Gastrocnemius medialis (tissue), 4 donors: ENCODE results near the gene EML3. TPM values are rescaled to one million over a fixed set of nuclear protein-coding genes. Genes with fewer than 3 reads are reported as not detected.
"Not testable (repeated sequence)": the region's sequence is repeated elsewhere in the genome, so short reads cannot be mapped to it uniquely, and the experiment has no call there.

Experiments used
- ATAC-seq, 2 donors: fragments of 150-250 bp; one replicate each; pipeline ENCODE4 v1.9.1; 2016
- DNase-seq, 2 donors: peaks; one replicate each; pipeline ENCODE4 v3.0.0-alpha.2; 2019
- H3K27ac ChIP-seq, 4 donors: fragments of 200-600 bp; sonication (generic); 1 replicate in 1 of 4; 2 replicates in 3 of 4; pipeline ENCODE4 v1.5.1; 2016 to 2018; ENCODE audit warnings: mild to moderate bottlenecking in 2 of 4, moderate library complexity in 1 of 4
- H3K27me3 ChIP-seq, 3 donors: fragments of 200-600 bp; sonication (generic) in 2 of 3; 1 replicate in 1 of 3; 2 replicates in 2 of 3; pipeline versions ENCODE4 v1.5.1 to v1.6.0; 2016 to 2019; ENCODE audit warnings: mild to moderate bottlenecking in 1 of 3, moderate library complexity in 1 of 3
- H3K36me3 ChIP-seq, 2 donors: fragments of 200-600 bp; sonication (generic) in 1 of 2; one replicate each; pipeline ENCODE4 v1.5.1; 2017 to 2018
- H3K4me1 ChIP-seq, 2 donors: fragments of 200-600 bp; sonication (generic) in 1 of 2; one replicate each; pipeline ENCODE4 v1.5.1; 2016 to 2017; ENCODE audit warnings: mild to moderate bottlenecking in 2 of 2
- H3K4me3 ChIP-seq, 4 donors: fragments of 200-600 bp; sonication (generic) in 3 of 4; 1 replicate in 1 of 4; 2 replicates in 3 of 4; pipeline ENCODE4 v1.5.1; 2016 to 2019; ENCODE audit warnings: mild to moderate bottlenecking in 2 of 4
- H3K9me3 ChIP-seq, 3 donors: fragments of 200-600 bp; sonication (generic) in 2 of 3; 1 replicate in 1 of 3; 2 replicates in 2 of 3; pipeline ENCODE4 v1.5.1; 2016 to 2019
- CTCF ChIP-seq, 5 experiments: fragments of 450-650 bp in 3 of 5; fragments of 200-600 bp in 2 of 5; sonication (generic) in 2 of 5; IDR thresholded peaks in 4 of 5; conservative IDR thresholded peaks in 1 of 5; 1 replicate in 4 of 5; 2 replicates in 1 of 5; pipeline ENCODE4 v1.5.1; 2016 to 2019; ENCODE audit warnings: antibody characterized with exemption in 5 of 5, mild to moderate bottlenecking in 3 of 5, moderate library complexity in 3 of 5
- POLR2A ChIP-seq, 2 donors: fragments of 450-650 bp; IDR thresholded peaks; one replicate each; pipeline ENCODE4 v1.6.1; 2017; ENCODE audit warnings: antibody characterized with exemption in 2 of 2, mild to moderate bottlenecking in 2 of 2, moderate library complexity in 2 of 2
- in situ Hi-C, 4 donors: fragments of 200-750 bp; cut with MboI; loops; one replicate each; pipeline versions ENCODE4 v1.15.0 to v1.8.0; 2017; ENCODE audit warnings: low sequenced_read_pairs in 4 of 4
- intact Hi-C: fragments of 100-400 bp; cut with DNase I; formaldehyde crosslinking; loops from one replicate; pipeline ENCODE4 v1.15.1; 2023; ENCODE audit warnings: low total_unique reads
- total RNA-seq, 4 donors: library from RNA; depleted of rRNA; stranded (reverse); fragments of >200 nt; gene quantifications; one replicate each; pipeline versions ENCODE4 v1.1.0 to v1.2.3, GENCODE V29; 2016

The EML3 gene
- total RNA-seq, 4 donors from 2014 or later, result 4.7 to 7.9 (median 7.0) TPM

- H3K36me3 ChIP-seq, result peaks cover 0 to 59% of the 10 kb centered on the region in 2 donors
- intact Hi-C loops, result loop anchor here (1.0 to 5.0 kb wide), 6 partner anchors 14 to 166 kb away; partner anchors contain the start of genes AHNAK and MTA2
Observed at GRCh38 chr11:62560566-62561103, 51.9 kb downstream of the EML3 start.

GRCh38 chr11:62559626-62560025 is 52.9 kb downstream of the EML3 start:
- H3K9me3 ChIP-seq, H3K4me3 ChIP-seq, ATAC-seq, H3K27me3 ChIP-seq: not testable (repeated sequence)
- Histone ChIP-seq H3K36me3 (peaks cover 0 to 49% of the 10 kb centered on the region in 2 donors), H3K27ac (peak overlapping the region; percentile 97 to 100 (median 100)), H3K4me1 (peaks cover 63 to 65% of the 10 kb centered on the region in 2 donors)
- DNase-seq, result peak in 1 of 2 donors; percentile 55
- intact Hi-C loops (loop anchor here (1.0 to 5.0 kb wide), 6 partner anchors 13 to 165 kb away; partner anchors contain the start of genes AHNAK and MTA2), in situ Hi-C loops (loop anchor here (5.0 to 10.0 kb wide), 4 partner anchors 62 to 165 kb away; no protein-coding TSS in a partner anchor)

More at GRCh38 chr11:62560566-62561103, 51.9 kb downstream of the EML3 start:
- Histone ChIP-seq H3K27me3 (no peaks in the 10 kb centered on the region), H3K4me3 (no peak overlapping the region), H3K4me1 (peaks cover 53 to 55% of the 10 kb centered on the region in 2 donors), H3K9me3 (no peaks in the 10 kb centered on the region), H3K27ac (peak overlapping the region; percentile 97 to 100 (median 100))
- DNase-seq, result peak; percentile 94 to 96
- in situ Hi-C loops, result loop anchor here in 2 of 4 donors (5.0 to 10.0 kb wide), 2 partner anchors 63 to 136 kb away; no protein-coding TSS in a partner anchor
- ATAC-seq, result peak; percentile 81 to 87
- peak in 4 of 5 experiments; percentile 87 to 90 (median 89) for TF ChIP-seq CTCF (IDR thresholded peaks at IDR 0.05 in 4 of 5, conservative IDR thresholded peaks at IDR 0.05 in 1 of 5)
- no peak for TF ChIP-seq POLR2A (IDR thresholded peaks at IDR 0.05)

GRCh38 chr11:62559204-62559603 is 53.4 kb downstream of the EML3 start:
- DNase-seq, result no peak
- peaks cover 0 to 48% of the 10 kb centered on the region in 2 donors for H3K36me3 ChIP-seq
- H3K4me3 ChIP-seq, result no peak overlapping the region
- H3K27me3 ChIP-seq, result no peaks in the 10 kb centered on the region
- ATAC-seq, result no peak
- intact Hi-C loops, result no loop called here
- in situ Hi-C loops, result loop anchor here in 2 of 4 donors (10.0 kb wide), 3 partner anchors 64 to 164 kb away; no protein-coding TSS in a partner anchor
- no peak for TF ChIP-seq CTCF (IDR thresholded peaks at IDR 0.05 in 4 of 5, conservative IDR thresholded peaks at IDR 0.05 in 1 of 5)
- TF ChIP-seq POLR2A (IDR thresholded peaks at IDR 0.05), result no peak
- H3K4me1 ChIP-seq, result peaks cover 67 to 70% of the 10 kb centered on the region in 2 donors
- no peaks in the 10 kb centered on the region for H3K9me3 ChIP-seq
- H3K27ac ChIP-seq, result peak overlapping the region; percentile 97 to 100 (median 100)

- ATAC-seq, result no peak
- peak overlapping the region; percentile 97 to 100 (median 100) for H3K27ac ChIP-seq
- in situ Hi-C loops, result loop anchor here in 2 of 4 donors (10.0 kb wide), 3 partner anchors 64 to 164 kb away; no protein-coding TSS in a partner anchor
Observed at GRCh38 chr11:62558669-62559068, 53.9 kb downstream of the EML3 start.

More at GRCh38 chr11:62558669-62559068, 53.9 kb downstream of the EML3 start:
- H3K9me3 ChIP-seq, result no peaks in the 10 kb centered on the region
- intact Hi-C loops, result no loop called here
- no peak overlapping the region for H3K4me3 ChIP-seq
- DNase-seq, result no peak
- TF ChIP-seq POLR2A (IDR thresholded peaks at IDR 0.05) (no peak), CTCF (IDR thresholded peaks at IDR 0.05 in 4 of 5, conservative IDR thresholded peaks at IDR 0.05 in 1 of 5) (no peak)
- H3K4me1 ChIP-seq, result peaks cover 72 to 75% of the 10 kb centered on the region in 2 donors
- H3K27me3 ChIP-seq, result no peaks in the 10 kb centered on the region
- H3K36me3 ChIP-seq, result peaks cover 0 to 42% of the 10 kb centered on the region in 2 donors
